MM.1S (cell line): Measurements from ENCODE around the gene SPATS1.

Experiments used
- DNase-seq: peaks from one replicate; pipeline ENCODE4 v3.0.0-alpha.2; 2015
- H2AFZ ChIP-seq: fragments of 300-600 bp; sonication (generic); 2 replicates; pipeline ENCODE4 v1.6.0; 2016; ENCODE audit warnings: antibody characterized with exemption, low read length
- H3F3A ChIP-seq: fragments of 300-600 bp; sonication (generic); 2 replicates; pipeline ENCODE4 v1.6.1; 2016; ENCODE audit warnings: mild to moderate bottlenecking, antibody characterized with exemption, low read length, moderate library complexity, mixed read lengths; ENCODE audit not compliant: insufficient read depth
- H3K27ac ChIP-seq: fragments of 300-600 bp; sonication (generic); 2 replicates; pipeline ENCODE4 v1.5.1; 2016; ENCODE audit warnings: mild to moderate bottlenecking, low read length
- H3K27me3 ChIP-seq: fragments of 300-600 bp; sonication (generic); replicated peaks from 2 replicates; pipeline ENCODE4 v1.6.0; 2016; ENCODE audit warnings: low read length; ENCODE audit not compliant: insufficient read depth
- H3K36me3 ChIP-seq: fragments of 300-600 bp; sonication (generic); replicated peaks from 2 replicates; pipeline ENCODE4 v1.6.1; 2016; ENCODE audit warnings: mild to moderate bottlenecking, low read length, mixed read lengths; ENCODE audit not compliant: insufficient read depth
- H3K4me1 ChIP-seq: fragments of 300-600 bp; sonication (generic); 2 replicates; pipeline ENCODE4 v1.6.1; 2016; ENCODE audit warnings: low read length, mixed read lengths
- H3K4me2 ChIP-seq: fragments of 300-600 bp; sonication (generic); 2 replicates; pipeline ENCODE4 v1.6.0; 2016; ENCODE audit warnings: low read depth, low read length
- H3K4me3 ChIP-seq: fragments of 300-600 bp; sonication (generic); 2 replicates; pipeline ENCODE4 v1.5.1; 2016; ENCODE audit warnings: low read length, mixed read lengths
- H3K79me2 ChIP-seq: fragments of 300-600 bp; sonication (generic); 2 replicates; pipeline ENCODE4 v1.6.1; 2016; ENCODE audit warnings: mixed run types, low read length, mixed read lengths
- H3K9ac ChIP-seq: fragments of 300-600 bp; sonication (generic); 2 replicates; pipeline ENCODE4 v1.6.1; 2016; ENCODE audit warnings: low read length, mixed read lengths
- H3K9me2 ChIP-seq: fragments of 300-600 bp; sonication (generic); replicated peaks from 2 replicates; pipeline ENCODE4 v1.6.1; 2016; ENCODE audit warnings: mild to moderate bottlenecking, low read length, mixed read lengths; ENCODE audit not compliant: insufficient read depth
- H3K9me3 ChIP-seq: fragments of 300-600 bp; sonication (generic); replicated peaks from 2 replicates; pipeline ENCODE4 v1.6.1; 2016; ENCODE audit warnings: mild to moderate bottlenecking, low read length, mixed read lengths; ENCODE audit not compliant: insufficient read depth
- H4K20me1 ChIP-seq: fragments of 300-600 bp; sonication (generic); 2 replicates; pipeline ENCODE4 v1.6.1; 2016; ENCODE audit warnings: mild to moderate bottlenecking, low read length, moderate library complexity, mixed read lengths; ENCODE audit not compliant: insufficient read depth
- CTCF ChIP-seq: fragments of 300-600 bp; sonication (generic); IDR thresholded peaks from 2 replicates; pipeline ENCODE4 v1.5.1; 2016; ENCODE audit warnings: antibody characterized with exemption, low read length, mixed read lengths
- EZH2 ChIP-seq: fragments of 300-600 bp; sonication (generic); optimal IDR thresholded peaks from 2 replicates; pipeline ENCODE3; 2017; ENCODE audit warnings: low read depth, mild to moderate bottlenecking, antibody characterized with exemption, low read length, mixed read lengths
- EZH2phosphoT487 ChIP-seq: fragments of 300-600 bp; sonication (generic); IDR thresholded peaks from 2 replicates; pipeline ENCODE4 v1.6.1; 2018; ENCODE audit warnings: antibody characterized with exemption, low read length

The SPATS1 gene, protein sequence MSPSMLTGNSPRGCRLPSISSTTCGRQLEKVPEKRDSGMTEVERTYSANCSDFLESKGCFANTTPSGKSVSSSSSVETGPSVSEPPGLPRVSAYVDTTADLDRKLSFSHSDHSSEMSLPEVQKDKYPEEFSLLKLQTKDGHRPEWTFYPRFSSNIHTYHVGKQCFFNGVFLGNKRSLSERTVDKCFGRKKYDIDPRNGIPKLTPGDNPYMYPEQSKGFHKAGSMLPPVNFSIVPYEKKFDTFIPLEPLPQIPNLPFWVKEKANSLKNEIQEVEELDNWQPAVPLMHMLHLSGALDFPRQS

DNA sequence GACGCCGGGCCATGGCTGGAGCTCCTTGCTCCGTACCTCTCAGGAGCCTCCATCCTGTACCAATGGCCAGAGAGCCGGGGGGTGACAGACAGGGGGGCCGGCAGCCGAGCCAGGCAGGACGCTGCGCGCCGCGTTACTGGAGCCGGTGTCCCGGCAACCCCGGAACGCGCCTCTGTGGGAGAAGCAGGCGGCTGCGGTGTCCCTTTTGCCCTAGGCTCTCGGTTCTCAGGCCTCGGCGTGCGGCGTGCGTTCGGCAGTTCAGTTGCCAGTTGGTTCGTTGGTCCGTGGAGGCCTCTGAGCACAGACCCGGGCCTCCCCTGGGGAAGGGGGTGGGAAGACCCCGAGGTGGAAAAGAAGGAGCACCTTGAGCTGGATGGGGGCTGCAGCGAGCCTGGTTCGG, at the start of gene SPATS1:
TSS of gene SPATS1 (plus strand) at position 162 of the 400 bp plus-strand sequence. CDS start 446 bp downstream, outside the sequence.
- no peak within 1 kb of the TSS for H2AFZ ChIP-seq
- H3K4me3 ChIP-seq = no peak within 1 kb of the TSS
- H3K9ac ChIP-seq = no peak within 1 kb of the TSS
- H3K79me2 ChIP-seq = no peaks in the 10 kb centered on the region
- DNase-seq = no peak
- H3K4me1 ChIP-seq = no peaks in the 10 kb centered on the region
- no peaks in the 10 kb centered on the region for H3F3A ChIP-seq
- H3K9me3 ChIP-seq = no peaks in the 10 kb centered on the region
- H4K20me1 ChIP-seq = no peaks in the 10 kb centered on the region
- TF ChIP-seq EZH2phosphoT487 (no peak), CTCF (no peak), EZH2 (no peak)
- no peaks in the 10 kb centered on the region for H3K9me2 ChIP-seq
- no peaks in the 10 kb centered on the region for H3K27me3 ChIP-seq
- no peak within 1 kb of the TSS for H3K4me2 ChIP-seq
- no peak within 1 kb of the TSS for H3K27ac ChIP-seq
- H3K36me3 ChIP-seq = no peaks in the 10 kb centered on the region

DNA sequence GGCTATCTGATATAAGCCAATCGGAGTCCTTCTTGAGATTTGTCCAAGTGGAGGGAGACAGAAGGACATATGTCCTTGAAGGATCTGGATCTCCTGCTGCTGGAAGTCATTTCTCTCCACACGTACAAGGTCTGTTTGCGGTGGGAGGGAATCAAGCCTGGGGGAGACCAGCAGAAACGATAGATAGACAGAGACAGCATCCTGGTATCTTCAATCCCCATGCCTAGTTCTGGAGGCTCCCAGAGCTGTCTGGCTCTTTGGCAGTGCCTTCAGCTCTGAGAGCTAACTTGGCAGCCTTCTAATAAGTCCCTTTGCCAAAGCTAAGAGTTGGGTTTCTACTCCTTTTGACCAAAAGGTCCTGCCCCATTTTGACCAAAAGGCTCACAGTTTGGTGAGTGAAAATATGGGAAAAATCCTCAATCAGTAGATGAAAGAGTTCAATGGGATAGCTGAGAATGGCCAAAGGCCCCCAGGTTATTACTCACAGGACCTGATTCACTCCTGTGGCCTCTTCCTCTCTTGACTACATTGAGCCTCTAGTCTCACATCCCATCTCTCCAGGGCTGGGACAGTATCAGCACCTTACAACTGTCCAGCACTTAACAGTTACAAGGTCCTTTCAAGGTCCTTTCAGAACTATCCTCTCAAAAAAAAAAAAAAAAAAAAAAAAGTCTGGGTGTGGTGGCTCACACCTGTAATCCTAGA, 49.6 kb upstream of the SPATS1 start:
- no peak overlapping the region for H3K27ac ChIP-seq
- no peaks in the 10 kb centered on the region for H3F3A ChIP-seq
- DNase-seq = no peak
- no peaks in the 10 kb centered on the region for H3K36me3 ChIP-seq
- H3K4me2 ChIP-seq = no peak overlapping the region
- no peaks in the 10 kb centered on the region for H3K79me2 ChIP-seq
- no peaks in the 10 kb centered on the region for H3K9me3 ChIP-seq
- no peak overlapping the region for H3K9ac ChIP-seq
- no peaks in the 10 kb centered on the region for H4K20me1 ChIP-seq
- peaks cover 70% of the 10 kb centered on the region for H3K27me3 ChIP-seq
- TF ChIP-seq EZH2 = no peak
- TF ChIP-seq CTCF = no peak
- TF ChIP-seq EZH2phosphoT487 = no peak
- H2AFZ ChIP-seq = no peak overlapping the region
- no peaks in the 10 kb centered on the region for H3K9me2 ChIP-seq
- H3K4me3 ChIP-seq = no peak overlapping the region
- H3K4me1 ChIP-seq = no peaks in the 10 kb centered on the region

- no peaks in the 10 kb centered on the region for H3F3A ChIP-seq
- H3K79me2 ChIP-seq = no peaks in the 10 kb centered on the region
- no peaks in the 10 kb centered on the region for H3K9me3 ChIP-seq
- DNase-seq = no peak
- peaks cover 53% of the 10 kb centered on the region for H3K27me3 ChIP-seq
- H3K4me3 ChIP-seq = no peak overlapping the region
- TF ChIP-seq EZH2phosphoT487 (no peak), EZH2 (no peak), CTCF (no peak)
- H3K9ac ChIP-seq = no peak overlapping the region
- no peaks in the 10 kb centered on the region for H4K20me1 ChIP-seq
- H3K4me2 ChIP-seq = no peak overlapping the region
- no peak overlapping the region for H2AFZ ChIP-seq
- no peaks in the 10 kb centered on the region for H3K9me2 ChIP-seq
- H3K27ac ChIP-seq = no peak overlapping the region
- no peaks in the 10 kb centered on the region for H3K4me1 ChIP-seq
- no peaks in the 10 kb centered on the region for H3K36me3 ChIP-seq
Measured at GRCh38 chr6:44294832-44295791, 47.3 kb upstream of the SPATS1 start.
